ENCODE results near the gene POLR2E.
A peak's percentile ranks its signal among the peaks of the same experiment; 100 is the strongest.

The POLR2E gene

GRCh38 chr19:1134431-1134830 lies 39.3 kb upstream of the POLR2E start:
- Histone ChIP-seq H3K4me3 (replicated peaks; ENCODE audit: insufficient read depth, low read length) (no peak overlapping the region), H3K27me3 (ENCODE audit: insufficient read depth, poor library complexity, severe bottlenecking) (no peaks in the 10 kb centered on the region), H3K27ac (replicated peaks) (no peak overlapping the region)
- no peak for DNase-seq (ENCODE audit: low read depth in 1 of 2, low spot score in 1 of 2)
- TF ChIP-seq CTCF (IDR thresholded peaks at IDR 0.05; ENCODE audit: insufficient read depth, low read length) (no peak), GABPA (IDR thresholded peaks at IDR 0.05; ENCODE audit: low read depth) (no peak), SPI1 (IDR thresholded peaks at IDR 0.05; ENCODE audit: borderline replicate concordance, low read depth) (no peak), POLR2AphosphoS5 (IDR thresholded peaks at IDR 0.05; ENCODE audit: low read depth) (no peak), REST (IDR thresholded peaks at IDR 0.05; ENCODE audit: insufficient replicate concordance, low read depth) (no peak)

GRCh38 chr19:1133471-1133929 lies 38.3 kb upstream of the POLR2E start:
- no peak for TF ChIP-seq POLR2AphosphoS5 (IDR thresholded peaks at IDR 0.05; ENCODE audit: low read depth)
- no peak for TF ChIP-seq GABPA (IDR thresholded peaks at IDR 0.05; ENCODE audit: low read depth)
- no peak for TF ChIP-seq CTCF (IDR thresholded peaks at IDR 0.05; ENCODE audit: insufficient read depth, low read length)
- no peak for TF ChIP-seq SPI1 (IDR thresholded peaks at IDR 0.05; ENCODE audit: borderline replicate concordance, low read depth)
- no peak for TF ChIP-seq REST (IDR thresholded peaks at IDR 0.05; ENCODE audit: insufficient replicate concordance, low read depth)
- DNase-seq (ENCODE audit: low read depth in 1 of 2, low spot score in 1 of 2): peak; percentile 70 to 87
- Histone ChIP-seq H3K4me3 (replicated peaks; ENCODE audit: insufficient read depth, low read length) (no peak overlapping the region), H3K27ac (replicated peaks) (peak overlapping the region; percentile 73), H3K27me3 (ENCODE audit: insufficient read depth, poor library complexity, severe bottlenecking) (no peaks in the 10 kb centered on the region)

- peak in 1 of 2 experiments; percentile 34 for DNase-seq (ENCODE audit: low read depth in 1 of 2, low spot score in 1 of 2)
- no peak for TF ChIP-seq REST (IDR thresholded peaks at IDR 0.05; ENCODE audit: insufficient replicate concordance, low read depth)
- H3K27ac ChIP-seq (replicated peaks): peak overlapping the region; percentile 73
- no peaks in the 10 kb centered on the region for H3K27me3 ChIP-seq (ENCODE audit: insufficient read depth, poor library complexity, severe bottlenecking)
- H3K4me3 ChIP-seq (replicated peaks; ENCODE audit: insufficient read depth, low read length): peak overlapping the region; percentile 41
These were observed 37.6 kb upstream of the POLR2E start for GRCh38 chr19:1132552-1133383.
